Endothelial cell of umbilical vein (primary cell): ENCODE data around the gene SFXN2. TPM values are rescaled to one million over a fixed set of nuclear protein-coding genes. Genes with fewer than 3 reads are reported as not detected.
"Not testable (repeated sequence)": the region's sequence is repeated elsewhere in the genome, so short reads cannot be mapped to it uniquely, and the experiment has no call there.

Experiments used
- BruUV-seq: library from RNA; stranded (reverse); fragments of 400-500 nt; replicated peaks from 2 replicates; lab custom pipeline; 2021; lab: Mats Ljungman, UMichigan
- CTCF ChIA-PET: fragments of 300-600, 350-600 bp; sonication (Branson Sonifier 250); formaldehyde crosslinking; loops from one replicate; lab custom pipeline; 2021; ENCODE audit warnings: antibody characterized with exemption, inconsistent platforms; lab: Charles Lee
- POLR2A ChIA-PET: fragments of 300-600, 350-600 bp; sonication (Branson Sonifier 250); formaldehyde crosslinking; loops from one replicate; lab custom pipeline; 2021; ENCODE audit warnings: antibody characterized with exemption, inconsistent platforms; lab: Charles Lee
- DNase-seq: peaks from one replicate; pipeline ENCODE4 v3.0.0-alpha.2; 2011; ENCODE audit warnings: low read depth, low spot score
- FAIRE-seq: peaks from 2 replicates; lab custom pipeline; 2011; peaks lifted over from hg19 to GRCh38; lab: Jason Lieb, UNC
- H2AFZ ChIP-seq: 2 replicates; pipeline ENCODE4 v1.6.0; 2012; ENCODE audit warnings: low read depth, low read length, control low read depth, inconsistent platforms
- H3K27ac ChIP-seq: 2 replicates; pipeline ENCODE4 v1.5.1; 2011; ENCODE audit warnings: low read depth, mild to moderate bottlenecking, control low read depth, low read length, moderate library complexity; ENCODE audit not compliant: insufficient read depth
- H3K27me3 ChIP-seq, 2 experiments: 2 replicates each; pipeline versions ENCODE4 v1.6.0 to v1.6.1; 2011; ENCODE audit warnings: low read length in 2 of 2, mixed read lengths in 1 of 2; ENCODE audit not compliant: control insufficient read depth in 2 of 2, insufficient read depth in 2 of 2
- H3K36me3 ChIP-seq, 2 experiments: 2 replicates in 1 of 2; 3 replicates in 1 of 2; pipeline ENCODE4 v1.5.1; 2011; ENCODE audit warnings: low read length in 2 of 2, mild to moderate bottlenecking in 1 of 2, moderate library complexity in 1 of 2; ENCODE audit not compliant: control insufficient read depth in 2 of 2, insufficient read depth in 2 of 2; ENCODE audit errors: extremely low read depth in 1 of 2
- H3K4me1 ChIP-seq: 3 replicates; pipeline ENCODE4 v1.5.1; 2011; ENCODE audit warnings: mild to moderate bottlenecking, low read length; ENCODE audit not compliant: control insufficient read depth, insufficient read depth; ENCODE audit errors: extremely low read depth
- H3K4me2 ChIP-seq: 2 replicates; pipeline ENCODE4 v1.6.1; 2011; ENCODE audit warnings: low read length, control low read depth, mixed read lengths; ENCODE audit not compliant: insufficient read depth
- H3K4me3 ChIP-seq, 3 experiments: fragments of 200-600 bp in 1 of 3; sonication (generic), shearing (Covaris generic) in 1 of 3; replicated peaks in 1 of 3; 2 replicates each; pipeline ENCODE4 v1.5.1; 2011 to 2016; ENCODE audit warnings: control low read depth in 3 of 3, low read length in 3 of 3, mild to moderate bottlenecking in 2 of 3, inconsistent platforms in 1 of 3, low read depth in 1 of 3, moderate library complexity in 1 of 3; ENCODE audit not compliant: insufficient read depth in 1 of 3
- H3K79me2 ChIP-seq: 2 replicates; pipeline ENCODE4 v1.6.0; 2012; ENCODE audit warnings: low read length, inconsistent platforms; ENCODE audit not compliant: control insufficient read depth, insufficient read depth
- H3K9ac ChIP-seq: replicated peaks from 2 replicates; pipeline ENCODE3; 2011; ENCODE audit warnings: low read length, control low read depth; ENCODE audit not compliant: insufficient read depth; ENCODE audit errors: extremely low read depth
- H3K9me1 ChIP-seq: replicated peaks from 3 replicates; pipeline ENCODE4 v1.6.0; 2011; ENCODE audit warnings: mild to moderate bottlenecking, low read length; ENCODE audit not compliant: control insufficient read depth, insufficient read depth; ENCODE audit errors: extremely low read depth
- H3K9me3 ChIP-seq: replicated peaks from 2 replicates; pipeline ENCODE4 v1.5.1; 2012; ENCODE audit warnings: low read length, inconsistent platforms; ENCODE audit not compliant: control insufficient read depth, insufficient read depth
- H4K20me1 ChIP-seq: replicated peaks from 2 replicates; pipeline ENCODE3; 2011; ENCODE audit warnings: mild to moderate bottlenecking, low read length; ENCODE audit not compliant: control insufficient read depth, insufficient read depth; ENCODE audit errors: extremely low read depth
- EZH2 ChIP-seq: IDR thresholded peaks from 2 replicates; pipeline ENCODE4 v1.6.1; 2012; ENCODE audit warnings: borderline replicate concordance, low read depth, mild to moderate bottlenecking, moderate library complexity, low read length, inconsistent platforms; ENCODE audit not compliant: severe bottlenecking
- FOS ChIP-seq: IDR thresholded peaks from 2 replicates; pipeline ENCODE4 v1.6.1; 2011; ENCODE audit warnings: mild to moderate bottlenecking, low read length, moderate library complexity, borderline replicate concordance; ENCODE audit not compliant: insufficient read depth
- MAX ChIP-seq: IDR thresholded peaks from 2 replicates; pipeline ENCODE4 v1.6.1; 2011; ENCODE audit not compliant: insufficient read depth, insufficient read length
- POLR2A ChIP-seq: IDR thresholded peaks from 2 replicates; pipeline ENCODE4 v1.6.1; 2012; ENCODE audit warnings: low read depth, mild to moderate bottlenecking, control low read depth, low read length
- dilution Hi-C: fragments of 300-500 bp; cut with MboI; formaldehyde crosslinking; loops from one replicate; pipeline ENCODE4 v1.15.0; 2019; ENCODE audit warnings: low sequenced_read_pairs; ENCODE audit not compliant: extremely low pct_ligation_motif_present
- intact Hi-C: fragments of 100-400 bp; cut with micrococcal nuclease; formaldehyde crosslinking; loops from one replicate; pipeline ENCODE4 v1.10.0; 2022
- polyA plus RNA-seq, 4 experiments: library from polyadenylated mRNA; depleted of rRNA in 3 of 4; stranded (reverse) in 3 of 4; unstranded in 1 of 4; fragments of >200 nt; gene quantifications; 2 replicates each; pipeline versions ENCODE4 v1.2.1 to v1.2.3, GENCODE V29; 2011 to 2012; ENCODE audit warnings: missing spikeins in 1 of 4
- total RNA-seq: library from RNA; stranded (reverse); gene quantifications from 2 replicates; pipeline ENCODE4 v1.2.3, GENCODE V29; 2021

The SFXN2 gene
- total and polyA plus RNA-seq, 2 donors (not counting 3 experiments of a cell fraction or from before 2014, with no cell fraction given), result 9.8 to 17.0 TPM

DNA sequence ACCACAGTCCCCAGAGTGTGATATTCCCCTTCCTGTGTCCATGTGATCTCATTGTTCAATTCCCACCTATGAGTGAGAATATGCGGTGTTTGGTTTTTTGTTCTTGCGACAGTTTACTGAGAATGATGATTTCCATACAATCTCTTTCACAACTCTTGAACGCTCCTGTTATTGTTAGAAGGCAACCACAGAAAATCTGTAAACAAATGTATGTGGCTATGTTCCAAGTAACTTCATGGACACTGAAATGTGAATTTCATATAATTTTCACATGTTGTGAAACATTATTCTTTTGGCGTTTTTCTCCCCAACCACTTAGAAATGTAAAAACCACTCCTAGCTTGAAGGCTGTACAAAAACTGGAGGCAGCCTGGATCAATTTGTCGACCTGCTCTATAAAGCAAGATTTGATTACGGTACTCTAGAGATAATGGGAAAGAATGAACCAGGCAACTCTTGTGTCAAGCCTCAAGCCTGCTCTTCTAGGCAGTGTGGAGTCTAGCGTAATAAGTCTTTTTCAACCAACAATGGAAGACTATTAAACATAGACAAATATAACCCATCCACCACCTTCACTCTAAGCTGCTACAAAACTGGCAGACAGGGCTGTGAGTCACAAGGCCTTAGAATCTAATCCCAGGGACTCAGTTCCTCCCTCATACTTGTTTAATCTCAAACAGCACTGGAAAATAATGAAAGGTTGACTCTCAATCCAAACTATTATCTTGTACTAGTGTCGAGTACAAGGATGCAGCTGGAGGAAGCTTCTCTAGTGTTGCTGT lies 23.0 kb upstream of the SFXN2 start:
- FAIRE-seq, result no peak
- POLR2A ChIA-PET, result interaction anchor here (0.6 kb wide), 1 partner anchor 10 kb away, joined by 4 read pairs; no protein-coding TSS in a partner anchor
- H3K27me3 ChIP-seq, result no peaks in the 10 kb centered on the region
- no peak overlapping the region for H3K27ac ChIP-seq
- H3K4me3 ChIP-seq, result no peak overlapping the region
- H4K20me1 ChIP-seq, result no peaks in the 10 kb centered on the region
- no TSS peak for BruUV-seq
- no peaks in the 10 kb centered on the region for H3K9me1 ChIP-seq
- dilution Hi-C loops, result no loop called here
- H3K9me3 ChIP-seq, result no peaks in the 10 kb centered on the region
- no peak overlapping the region for H2AFZ ChIP-seq
- no peaks in the 10 kb centered on the region for H3K79me2 ChIP-seq
- intact Hi-C loops, result no loop called here
- no peak overlapping the region for H3K9ac ChIP-seq
- DNase-seq, result no peak
- no peaks in the 10 kb centered on the region for H3K36me3 ChIP-seq
- TF ChIP-seq MAX (no peak), FOS (no peak), POLR2A (no peak), EZH2 (no peak)
- H3K4me2 ChIP-seq, result no peak overlapping the region
- no peaks in the 10 kb centered on the region for H3K4me1 ChIP-seq
- CTCF ChIA-PET, result interaction anchor here (1.4 to 1.9 kb wide), 2 partner anchors 12 to 19 kb away, joined by 3 to 6 read pairs; no protein-coding TSS in a partner anchor

DNA sequence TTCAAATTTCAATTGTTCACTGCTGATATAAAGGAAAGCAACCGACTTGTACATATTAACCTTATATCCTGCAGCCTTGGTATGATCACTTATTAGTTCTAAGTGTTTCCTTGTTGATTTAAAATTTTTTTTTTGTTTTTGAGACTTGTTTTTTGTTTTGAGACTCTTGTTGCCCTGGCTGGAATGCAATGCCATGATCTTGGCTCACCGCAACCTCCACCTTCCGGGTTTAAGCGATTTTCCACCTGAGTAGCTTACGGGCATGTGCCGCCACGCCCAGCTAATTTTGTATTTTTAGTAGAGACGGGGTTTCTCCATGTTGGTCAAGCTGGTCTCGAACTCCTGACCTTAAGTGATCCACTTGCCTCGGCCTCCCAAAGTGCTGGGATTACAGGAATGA lies 19.0 kb upstream of the SFXN2 start:
- H3K4me1 ChIP-seq, dilution Hi-C loops, H3K36me3 ChIP-seq, intact Hi-C loops, H3K27me3 ChIP-seq, DNase-seq, H4K20me1 ChIP-seq, CTCF ChIA-PET, H3K9me1 ChIP-seq, H3K79me2 ChIP-seq, H2AFZ ChIP-seq, H3K9me3 ChIP-seq, FAIRE-seq, H3K27ac ChIP-seq, H3K4me3 ChIP-seq, BruUV-seq, H3K4me2 ChIP-seq, H3K9ac ChIP-seq, POLR2A ChIA-PET: not testable (repeated sequence)
